Erythroblast (primary cell): ENCODE data around the gene NXPE3.

ENCODE experiments used
- GATA1 ChIP-seq: IDR thresholded peaks from 2 replicates; pipeline ENCODE4 v1.6.1; 2011; ENCODE audit warnings: low read depth, mild to moderate bottlenecking, control low read depth, low read length, moderate library complexity
- POLR2A ChIP-seq: IDR thresholded peaks from 2 replicates; pipeline ENCODE4 v1.6.1; 2011; ENCODE audit warnings: mild to moderate bottlenecking, low read length

- TF ChIP-seq POLR2A (no peak), GATA1 (no peak)
These were observed 75.0 kb downstream of the NXPE3 start for GRCh38 chr3:101853982-101854381.
